Right cardiac atrium (tissue), 5 donors: ENCODE results near the gene LRRC59. TPM values are rescaled to one million over a fixed set of nuclear protein-coding genes. Genes with fewer than 3 reads are reported as not detected.

Experiments
- ATAC-seq, 2 donors: fragments of 200-7000 bp; cut with Tn5 transposase; one replicate each; pipeline versions ENCODE4 v1.8.0 to v1.9.1; 2020; ENCODE audit warnings: moderate library complexity in 2 of 2, mild to moderate bottlenecking in 1 of 2
- DNase-seq, 3 donors: peaks; one replicate each; pipeline ENCODE4 v3.0.0-alpha.2; 2020
- H3K27ac ChIP-seq: one replicate; pipeline ENCODE4 v1.5.1; 2013; ENCODE audit warnings: mild to moderate bottlenecking, low read length, control low read depth, moderate library complexity
- H3K27me3 ChIP-seq: one replicate; pipeline ENCODE4 v1.6.1; 2013; ENCODE audit not compliant: control insufficient read depth, insufficient read depth
- H3K4me1 ChIP-seq: one replicate; pipeline ENCODE4 v1.6.1; 2013; ENCODE audit warnings: low read length; ENCODE audit not compliant: control insufficient read depth, insufficient read depth
- H3K4me3 ChIP-seq: one replicate; pipeline ENCODE4 v1.5.1; 2013; ENCODE audit warnings: low read length, control low read depth
- H3K9me3 ChIP-seq: one replicate; pipeline ENCODE4 v1.6.1; 2013; ENCODE audit warnings: low read length; ENCODE audit not compliant: control insufficient read depth
- WGBS: extraction: QIAGEN DNeasy Blood & Tissue Kit; methylation state at CpG from one replicate; pipeline ENCODE4 v1.1.7; 2013; 5-methylcytosine and 5-hydroxymethylcytosine counted together
- intact Hi-C, 4 donors: fragments of 100-400 bp; cut with DNase I; formaldehyde crosslinking; loops; one replicate each; pipeline versions ENCODE4 v1.11.0 to v1.14.0; 2022 to 2023
- polyA plus RNA-seq: library from polyadenylated mRNA; stranded (reverse); fragments of 200-250 nt; gene quantifications from one replicate; pipeline ENCODE4 v1.2.3, GENCODE V29; 2013
- total RNA-seq, 4 donors: library from RNA; stranded (reverse); fragmentation: NEBNext Ultra II Directional; extraction: Animal tissue kit (Norgen Biotek cat#: 25700); gene quantifications; one replicate each; pipeline ENCODE4 v1.2.1, GENCODE V29; 2021
- donor health status: healthy with polysubstance abuse.
- donor health status: DM: no; HTN: yes; CAD: no.
- donor health status: DM: no; HTN: no; CAD: no.
- donor health status: DM: no; HTN: yes; CAD: no; lungs with severe emphysema.
- donor health status: DM: yes; HTN: yes; CAD: no.

The LRRC59 gene
- total and polyA plus RNA-seq, 5 donors: 22.0 to 62.0 (median 32.7) TPM

DNA sequence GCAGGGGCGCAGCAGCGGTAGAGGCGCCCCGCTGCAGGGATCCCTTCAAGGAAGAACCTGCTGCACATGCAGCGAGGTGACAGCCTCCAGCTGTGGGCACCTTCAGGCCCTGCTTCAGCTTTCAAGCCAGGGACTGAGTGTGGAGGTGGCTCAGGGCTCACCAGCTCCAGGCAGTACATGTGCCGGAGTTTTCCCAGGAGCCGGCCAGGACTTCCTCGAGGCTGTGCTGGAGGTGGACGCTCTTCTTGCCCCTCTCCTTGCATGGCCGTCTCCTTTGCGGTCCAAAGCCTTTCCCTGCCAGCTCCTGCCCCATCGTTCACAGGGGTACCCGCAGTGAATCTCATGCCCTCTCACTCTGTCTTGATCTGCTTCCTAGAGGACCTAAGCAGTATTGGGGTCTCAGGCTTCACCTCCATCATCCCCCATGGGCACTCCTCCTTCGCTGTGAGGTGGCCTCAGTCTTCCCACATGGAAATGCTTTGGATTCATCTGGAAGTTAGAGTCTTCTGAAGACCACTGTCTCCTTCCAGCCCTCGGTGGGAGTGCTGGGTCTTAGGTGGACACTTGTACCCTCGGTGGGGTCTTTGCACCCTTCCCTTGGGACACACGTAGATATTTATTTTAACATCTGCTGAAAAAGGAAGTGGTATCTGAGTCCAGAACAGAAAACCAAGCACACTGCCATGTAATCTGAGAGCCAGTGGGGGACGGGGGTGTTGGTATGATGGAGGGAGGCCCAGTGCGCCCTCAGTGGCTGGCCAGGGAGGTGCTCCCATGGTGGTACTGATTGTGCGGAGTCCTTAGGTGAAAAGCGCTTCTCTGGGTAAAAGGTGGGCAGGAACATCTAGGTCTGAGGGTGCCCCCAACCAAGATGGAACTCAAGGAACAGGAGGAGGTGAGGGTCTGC lies 44.4 kb downstream of the LRRC59 start:
- intact Hi-C loops: no loop called here
- H3K4me3 ChIP-seq: no peak overlapping the region
- no peak overlapping the region for H3K27ac ChIP-seq
- WGBS: 89% methylated on average over 21 of the region's 21 CpGs
- ATAC-seq: no peak
- no peaks in the 10 kb centered on the region for H3K9me3 ChIP-seq
- no peaks in the 10 kb centered on the region for H3K27me3 ChIP-seq
- no peaks in the 10 kb centered on the region for H3K4me1 ChIP-seq
- DNase-seq: no peak

DNA sequence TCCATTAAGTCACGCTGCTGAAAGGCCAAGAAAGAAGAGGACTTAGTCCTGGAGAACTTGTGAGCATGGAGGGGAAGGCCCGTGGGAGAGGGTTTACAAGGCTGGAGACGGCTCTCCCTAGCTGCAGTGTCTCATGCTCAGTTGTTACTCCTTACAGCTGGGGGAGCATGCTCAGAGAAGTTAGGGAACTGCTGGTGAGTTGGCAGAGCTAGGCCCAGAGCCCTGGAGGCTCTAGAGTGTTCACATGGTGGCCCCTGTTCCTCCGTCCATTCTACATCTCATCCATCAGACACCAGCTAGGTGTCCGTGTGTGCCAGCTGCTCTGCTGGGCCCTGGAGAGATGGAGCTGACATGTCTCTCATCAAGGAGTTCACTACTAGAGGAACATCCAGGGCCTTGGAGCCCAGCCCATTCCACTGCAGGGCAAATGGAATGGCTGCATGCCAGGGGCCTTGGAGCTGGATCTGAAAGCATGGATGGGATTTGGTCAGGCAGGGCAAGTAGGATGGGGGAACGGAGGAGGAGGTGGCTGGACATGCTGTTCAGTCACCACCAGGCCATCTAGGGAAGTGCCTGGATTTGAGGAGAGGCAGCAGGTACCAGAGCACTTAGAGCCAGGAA lies 45.1 kb downstream of the LRRC59 start:
- H3K27ac ChIP-seq: no peak overlapping the region
- peak in 2 of 3 donors; percentile 75 to 81 for DNase-seq
- H3K9me3 ChIP-seq: no peaks in the 10 kb centered on the region
- no peak overlapping the region for H3K4me3 ChIP-seq
- peak in 1 of 2 donors; percentile 17 for ATAC-seq
- intact Hi-C loops: no loop called here
- peaks cover 5% of the 10 kb centered on the region for H3K4me1 ChIP-seq
- no peaks in the 10 kb centered on the region for H3K27me3 ChIP-seq
- 79% methylated on average over 6 of the region's 6 CpGs for WGBS

DNA sequence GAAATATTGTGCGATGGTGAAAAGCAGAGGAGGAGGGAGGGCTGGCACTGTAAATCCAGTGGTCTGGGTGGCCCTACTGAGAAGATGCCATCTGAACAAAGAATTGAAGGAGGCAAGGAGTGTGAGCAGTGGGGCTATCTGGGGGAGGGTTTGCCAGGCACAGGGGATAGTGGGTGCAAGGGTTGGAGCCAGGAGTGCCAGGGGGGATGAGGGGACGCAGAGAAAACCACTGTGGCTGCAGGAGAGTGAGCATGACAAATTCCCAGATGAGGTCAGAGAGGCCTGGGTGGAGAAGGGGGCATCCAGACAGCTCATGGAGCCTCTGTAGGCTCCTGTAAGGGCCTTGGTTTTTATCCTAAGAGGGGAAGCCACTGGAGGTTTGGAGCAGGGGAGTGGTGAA lies 46.6 kb downstream of the LRRC59 start:
- ATAC-seq (no peak), DNase-seq (no peak)
- Histone ChIP-seq H3K4me3 (no peak overlapping the region), H3K9me3 (no peaks in the 10 kb centered on the region), H3K27ac (no peak overlapping the region), H3K4me1 (peaks cover 9% of the 10 kb centered on the region), H3K27me3 (no peaks in the 10 kb centered on the region)
- intact Hi-C loops: no loop called here
- 92% methylated on average over 2 of the region's 2 CpGs for WGBS

DNA sequence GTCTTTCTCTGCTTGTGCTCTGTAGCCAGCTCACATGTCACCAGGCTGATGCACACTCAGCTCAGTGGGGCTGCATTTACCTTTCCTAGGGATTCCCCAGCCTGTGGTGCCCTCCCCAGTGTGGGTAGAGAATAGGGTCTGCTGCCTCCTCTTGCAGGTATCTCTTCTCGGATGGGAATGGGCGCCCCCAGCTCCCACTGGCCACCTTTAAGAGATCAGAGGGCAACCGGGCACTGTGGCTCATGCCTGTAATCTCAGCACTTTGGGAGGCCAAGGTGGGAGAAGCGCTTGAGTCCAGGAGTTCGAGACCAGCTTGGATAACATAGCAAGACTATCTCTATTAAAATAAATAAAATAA lies 48.1 kb downstream of the LRRC59 start:
- Histone ChIP-seq H3K4me1 (peaks cover 9% of the 10 kb centered on the region), H3K27ac (no peak overlapping the region), H3K4me3 (no peak overlapping the region), H3K9me3 (no peaks in the 10 kb centered on the region), H3K27me3 (no peaks in the 10 kb centered on the region)
- DNase-seq (no peak), ATAC-seq (no peak)
- WGBS: 96% methylated on average over 5 of the region's 5 CpGs
- intact Hi-C loops: no loop called here

DNA sequence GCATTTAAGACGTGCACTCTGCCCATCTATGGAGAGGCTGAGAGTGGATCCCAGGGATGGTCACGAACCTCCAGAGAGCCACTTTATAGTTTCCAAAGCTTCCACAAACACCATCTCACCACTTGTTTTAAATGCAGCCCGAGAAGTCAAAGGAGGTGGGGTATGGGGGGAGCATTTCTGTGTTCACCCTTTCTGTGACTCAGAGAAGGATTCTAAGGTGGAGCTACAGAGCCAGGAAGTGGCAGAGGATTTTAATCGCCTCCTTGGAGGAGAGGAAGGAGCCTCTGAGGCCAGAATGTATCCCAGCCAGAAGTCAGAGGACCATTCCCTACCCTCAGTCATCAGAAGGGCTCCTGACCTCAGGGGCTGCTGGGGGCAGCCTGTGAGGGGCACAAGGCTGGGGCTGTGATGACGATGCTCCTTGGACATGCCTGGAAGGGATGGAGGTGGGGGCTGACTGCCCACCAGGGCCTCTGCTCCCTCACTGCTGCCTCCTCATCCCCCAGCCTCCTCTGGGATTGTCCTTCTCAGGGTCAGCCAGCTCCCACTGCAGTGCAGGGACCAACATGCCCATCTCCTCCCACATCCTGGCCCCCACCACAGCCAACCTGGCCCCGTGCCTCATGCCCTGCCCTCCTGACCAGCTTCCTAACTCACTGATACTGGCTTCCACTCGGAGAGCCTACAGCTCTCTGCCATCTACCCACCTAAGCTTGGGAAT lies 48.6 kb downstream of the LRRC59 start:
- H3K4me1 ChIP-seq: peaks cover 9% of the 10 kb centered on the region
- WGBS: 66% methylated on average over 7 of the region's 7 CpGs
- DNase-seq (no peak), ATAC-seq (no peak)
- H3K4me3 ChIP-seq: no peak overlapping the region
- no peak overlapping the region for H3K27ac ChIP-seq
- no peaks in the 10 kb centered on the region for H3K27me3 ChIP-seq
- intact Hi-C loops: no loop called here
- H3K9me3 ChIP-seq: no peaks in the 10 kb centered on the region

DNA sequence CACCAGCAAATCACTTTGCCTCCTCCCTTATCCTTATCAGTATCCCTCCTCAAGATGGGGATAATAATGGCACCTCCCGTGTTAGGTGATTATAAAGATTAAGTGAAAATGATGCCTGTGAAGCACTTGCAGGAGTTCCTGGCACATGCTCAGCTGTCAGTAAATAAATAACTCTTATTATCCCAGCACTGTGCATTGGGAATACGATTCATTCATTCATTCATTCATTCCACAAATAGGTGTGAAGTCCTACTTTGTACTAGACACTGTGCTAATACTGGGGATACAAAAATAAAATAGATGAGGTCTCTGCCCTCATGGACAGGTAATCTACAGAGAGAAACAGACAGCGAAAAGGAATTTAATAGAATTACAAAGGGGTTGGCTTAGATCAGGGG lies 49.4 kb downstream of the LRRC59 start:
- Histone ChIP-seq H3K27ac (no peak overlapping the region), H3K9me3 (no peaks in the 10 kb centered on the region), H3K4me3 (no peak overlapping the region), H3K4me1 (peaks cover 9% of the 10 kb centered on the region), H3K27me3 (no peaks in the 10 kb centered on the region)
- WGBS: 71% methylated on average over 3 of the region's 3 CpGs
- intact Hi-C loops: no loop called here
- ATAC-seq: no peak
- DNase-seq: no peak

DNA sequence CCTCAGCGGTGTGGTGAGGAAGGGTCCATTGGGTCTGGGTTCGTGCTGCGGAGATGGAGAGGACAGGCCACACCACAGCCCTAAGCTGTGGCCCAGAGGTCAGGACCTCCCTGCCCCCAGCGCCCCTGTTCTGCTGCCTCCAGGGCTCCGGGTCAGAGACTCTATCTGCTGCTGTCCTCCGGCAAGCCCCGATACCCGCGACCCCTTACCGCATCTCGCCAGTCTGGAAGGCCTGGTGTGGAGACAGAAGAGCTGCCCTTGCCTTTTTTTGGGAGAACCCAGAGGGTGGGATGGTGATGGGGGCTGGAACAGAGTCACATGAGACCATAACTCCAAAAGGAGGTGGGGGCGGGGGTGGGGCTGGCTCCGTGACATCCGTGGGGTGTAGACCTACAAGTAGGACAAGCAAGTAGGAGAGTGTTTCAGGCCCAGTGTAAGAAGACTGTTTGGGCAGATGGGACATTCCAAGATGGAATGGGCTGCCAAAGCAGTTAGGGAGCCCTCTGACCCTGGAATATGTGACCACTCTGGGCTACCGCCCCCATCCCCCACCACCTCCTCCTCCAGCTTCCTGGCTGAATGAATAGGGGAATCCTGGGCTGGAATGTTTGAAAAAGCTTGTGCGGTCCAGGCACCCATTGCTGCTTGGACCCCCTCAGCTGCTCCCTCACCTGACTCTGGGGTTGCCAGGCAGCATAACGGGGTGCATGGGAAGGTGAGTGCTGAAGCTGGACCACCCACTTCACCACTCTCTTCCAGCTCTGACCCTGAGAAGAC lies 50.0 kb downstream of the LRRC59 start:
- intact Hi-C loops: no loop called here
- Histone ChIP-seq H3K9me3 (no peaks in the 10 kb centered on the region), H3K27me3 (no peaks in the 10 kb centered on the region), H3K4me3 (peak overlapping the region; percentile 70), H3K27ac (no peak overlapping the region), H3K4me1 (peaks cover 9% of the 10 kb centered on the region)
- ATAC-seq (peak; percentile 2 to 11), DNase-seq (no peak)
- 24% methylated on average over 17 of the region's 17 CpGs for WGBS

DNA sequence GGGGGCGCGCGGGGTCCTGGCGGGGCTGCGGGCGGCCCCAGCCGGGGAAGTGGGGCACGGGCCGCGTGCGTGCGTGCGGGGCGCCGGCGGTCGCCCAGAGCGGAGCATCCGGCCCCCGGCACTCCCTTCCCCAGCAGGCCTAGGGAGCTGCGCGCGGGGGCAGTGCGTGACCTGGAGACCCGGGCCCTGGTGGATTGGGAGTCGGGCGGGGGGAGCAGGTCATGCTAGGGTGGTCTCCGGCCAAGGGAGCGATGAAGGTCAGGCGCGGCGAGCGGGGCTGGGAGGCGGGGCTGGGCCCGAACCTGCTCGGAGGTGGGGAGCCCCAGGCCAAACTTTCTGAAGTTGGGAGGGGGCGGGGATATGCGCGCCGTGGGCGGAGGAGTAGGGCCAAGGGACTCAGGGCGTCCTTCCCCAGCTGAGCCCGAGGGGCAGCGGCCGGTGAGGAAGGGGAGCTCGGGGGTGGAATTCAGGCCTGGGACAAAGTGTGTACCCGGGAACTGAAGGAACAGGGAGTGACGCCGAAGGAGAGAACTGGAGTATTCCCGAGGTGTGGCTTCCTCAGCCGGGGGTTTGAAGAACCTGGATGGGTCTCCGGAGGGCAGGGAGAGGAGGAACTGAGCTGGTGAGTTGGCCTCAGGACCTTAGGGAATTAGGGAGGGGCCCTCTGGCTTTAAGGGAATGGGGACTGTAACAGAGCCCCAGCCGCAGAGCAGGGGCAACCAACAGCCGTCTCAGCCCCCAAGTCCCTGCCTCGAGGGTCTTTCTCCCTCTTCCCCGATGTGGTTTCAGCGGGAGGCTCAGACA lies 50.8 kb downstream of the LRRC59 start:
- H3K4me1 ChIP-seq: peaks cover 9% of the 10 kb centered on the region

DNA sequence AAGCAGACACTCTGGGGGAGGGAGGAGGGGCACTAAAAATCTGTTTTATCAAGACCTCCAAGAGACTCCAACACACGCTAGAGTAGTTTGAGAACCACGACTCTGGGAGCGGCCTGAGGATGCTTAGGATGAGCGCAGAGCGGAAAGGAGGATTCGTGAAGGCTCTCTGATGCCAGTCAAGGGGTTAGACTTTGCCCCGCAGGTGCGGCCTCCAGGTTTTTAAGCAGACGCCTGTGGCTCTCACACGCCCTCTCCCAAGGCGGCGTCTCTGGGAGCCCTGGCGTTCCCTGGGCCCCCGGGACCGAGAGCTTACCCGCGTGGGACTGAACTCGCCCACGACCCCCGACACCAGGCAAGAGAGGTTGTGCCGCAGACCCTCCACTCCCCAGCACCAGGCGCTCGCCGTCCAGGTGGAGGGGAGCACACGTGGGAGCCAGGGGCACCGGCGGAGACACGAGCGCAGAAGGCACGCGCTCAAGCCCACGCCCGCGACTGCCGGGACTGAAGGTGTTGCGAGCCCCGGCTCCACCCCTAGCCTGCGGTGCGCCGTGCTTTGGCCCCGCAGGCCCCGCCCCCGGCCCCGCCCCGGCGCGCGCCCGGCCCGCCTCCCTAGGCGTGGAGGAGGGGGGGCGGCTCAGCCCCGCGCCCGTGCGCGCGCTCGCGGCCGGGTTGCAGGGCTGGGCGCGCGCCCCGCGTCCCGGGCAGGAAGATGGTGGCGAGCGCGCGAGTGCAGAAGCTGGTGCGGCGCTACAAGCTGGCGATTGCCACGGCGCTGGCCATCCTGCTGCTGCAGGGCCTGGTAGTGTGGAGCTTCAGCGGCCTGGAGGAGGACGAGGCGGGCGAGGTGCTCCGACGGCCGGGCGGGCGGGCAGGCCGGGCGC lies 51.7 kb downstream of the LRRC59 start, which contains the start of gene XYLT2:
Gene XYLT2 (plus strand): TSS at position 695 of the 881 bp plus-strand sequence. CDS start 15 bp downstream, at position 710.
- Histone ChIP-seq H3K9me3 (no peaks in the 10 kb centered on the region), H3K27ac (no peak within 1 kb of the TSS), H3K4me1 (peaks cover 9% of the 10 kb centered on the region), H3K27me3 (no peaks in the 10 kb centered on the region), H3K4me3 (peak within 1 kb of the TSS; percentile 70)
- peak; percentile 88 to 97 (median 96) for DNase-seq
- intact Hi-C loops: no loop called here
- ATAC-seq: peak; percentile 91 to 95
- WGBS: 2% methylated on average over 87 of the region's 87 CpGs

More for the DNA sequence above, 50.8 kb downstream of the LRRC59 start:
- DNase-seq (peak in 2 of 3 donors; percentile 79 to 85), ATAC-seq (peak; percentile 44 to 58)
- H3K27me3 ChIP-seq: no peaks in the 10 kb centered on the region
- H3K27ac ChIP-seq: no peak overlapping the region
- H3K4me3 ChIP-seq: peak overlapping the region; percentile 70
- 1% methylated on average over 57 of the region's 57 CpGs for WGBS
- H3K9me3 ChIP-seq: no peaks in the 10 kb centered on the region
- intact Hi-C loops: no loop called here
